Fibroblast of upper back skin (primary cell): ENCODE results near the gene ZNF266.
A peak's percentile ranks its signal among the peaks of the same experiment; 100 is the strongest.

Experiments
- DNase-seq: peaks from one replicate; pipeline ENCODE4 v3.0.0-alpha.2; 2013

ZNF266 gene

DNA sequence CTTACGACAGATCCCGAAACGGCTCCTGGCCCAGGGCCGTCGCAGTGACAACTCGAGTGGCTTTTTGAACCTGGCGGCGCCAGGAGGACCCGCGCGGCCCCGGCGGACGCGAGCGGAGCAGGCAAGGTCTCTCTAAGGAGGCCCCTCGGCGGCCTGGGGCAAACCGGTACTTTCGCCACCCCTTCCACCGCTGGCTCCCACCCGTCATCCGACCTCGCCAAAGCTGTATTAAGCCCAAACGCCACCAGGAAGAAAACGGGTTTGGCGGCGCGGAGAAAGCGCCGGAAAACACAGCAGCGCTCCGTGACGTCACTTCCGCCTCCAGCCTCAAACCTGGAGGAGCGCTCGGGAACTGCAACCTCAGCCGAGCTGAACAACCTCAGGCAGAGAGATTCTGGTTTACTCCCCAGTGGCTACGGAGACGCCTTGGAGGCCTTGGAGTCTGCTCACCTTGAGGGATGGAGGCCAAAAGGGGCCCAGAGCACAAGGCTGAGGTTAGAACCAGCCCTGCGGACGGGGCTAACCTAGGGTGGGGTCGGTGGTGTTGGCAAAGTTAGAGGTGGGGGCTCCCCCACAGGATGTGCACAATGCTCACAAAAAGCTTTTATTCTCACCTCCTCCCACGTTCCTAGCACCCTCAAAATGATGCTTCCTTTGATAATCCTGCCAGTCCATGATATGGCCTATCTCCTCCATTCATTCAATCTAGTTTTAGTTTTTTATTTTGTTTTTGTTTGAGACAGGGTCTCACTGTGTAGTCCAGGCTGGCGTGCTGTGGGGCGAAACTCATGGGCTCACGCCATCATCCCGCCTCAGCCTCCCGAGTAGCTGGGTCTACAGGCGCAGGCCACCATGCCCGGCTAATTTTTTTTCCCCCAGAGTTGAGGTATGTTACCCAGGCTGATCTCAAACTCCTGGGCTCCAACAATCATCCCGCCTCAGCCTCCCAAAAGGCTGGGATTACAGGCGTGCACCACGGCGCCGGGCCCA is at the start of gene ZNF266:
Gene ZNF266 (minus strand): TSS at position 295 of the 990 bp plus-strand sequence. CDS start 15,484 bp downstream, outside the sequence.
- peak; percentile 91 for DNase-seq

DNA sequence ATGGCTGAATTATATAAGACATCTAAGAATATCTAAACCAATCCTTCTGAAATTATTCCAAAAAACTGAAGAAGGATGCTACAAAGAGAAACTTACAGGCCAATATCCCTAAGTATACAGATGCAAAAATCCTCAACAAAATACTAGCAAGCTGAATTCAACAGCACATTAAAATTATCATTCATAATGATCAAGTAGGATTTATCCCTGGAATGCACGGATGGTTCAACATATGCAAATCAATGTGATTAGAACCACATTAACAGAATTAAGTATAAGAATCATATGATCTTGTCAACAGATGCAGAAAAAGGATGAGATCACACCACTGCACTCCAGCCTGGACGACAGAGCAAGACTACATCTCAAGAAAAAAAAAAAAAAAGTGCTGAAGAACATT is 49.8 kb upstream of the ZNF266 start:
- no peak for DNase-seq

DNA sequence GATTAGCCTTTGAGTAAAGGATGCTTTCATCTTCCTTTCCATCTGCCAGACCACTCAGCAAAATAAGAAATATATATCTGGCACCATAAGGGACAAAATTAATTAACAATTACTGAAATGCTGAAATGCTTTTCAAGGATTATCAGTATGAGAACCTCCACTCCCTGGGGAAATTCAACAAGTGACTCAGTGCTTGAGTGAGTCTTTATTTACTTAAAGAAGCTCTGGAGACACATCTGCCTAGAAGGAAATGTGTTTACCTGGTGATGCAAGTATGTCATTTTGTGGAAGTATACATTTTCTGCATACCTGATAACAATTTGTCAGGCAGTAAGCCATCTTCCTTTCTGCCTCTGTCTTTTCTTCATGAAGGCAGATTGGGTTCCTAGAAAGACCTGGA is 39.6 kb upstream of the ZNF266 start:
- no peak for DNase-seq

DNA sequence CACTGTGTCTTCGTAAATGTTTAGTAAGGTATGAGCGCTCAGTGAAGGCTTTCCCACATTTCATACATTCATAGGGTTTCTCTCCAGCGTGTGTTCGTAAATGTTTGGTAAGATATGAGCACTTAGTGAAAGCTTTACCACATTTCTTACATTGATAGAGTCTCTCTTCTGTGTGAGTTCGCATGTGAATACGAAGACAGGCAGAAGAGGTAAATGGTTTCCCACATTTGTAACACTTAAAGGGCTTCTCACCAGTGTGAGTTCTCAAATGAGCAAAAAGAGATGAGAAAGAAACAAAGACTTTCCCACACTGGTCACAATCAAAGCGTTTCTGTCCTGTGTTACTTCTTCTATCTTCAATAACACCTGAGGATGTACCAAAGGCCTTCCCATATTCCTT is 31.8 kb upstream of the ZNF266 start:
- DNase-seq: no peak

DNA sequence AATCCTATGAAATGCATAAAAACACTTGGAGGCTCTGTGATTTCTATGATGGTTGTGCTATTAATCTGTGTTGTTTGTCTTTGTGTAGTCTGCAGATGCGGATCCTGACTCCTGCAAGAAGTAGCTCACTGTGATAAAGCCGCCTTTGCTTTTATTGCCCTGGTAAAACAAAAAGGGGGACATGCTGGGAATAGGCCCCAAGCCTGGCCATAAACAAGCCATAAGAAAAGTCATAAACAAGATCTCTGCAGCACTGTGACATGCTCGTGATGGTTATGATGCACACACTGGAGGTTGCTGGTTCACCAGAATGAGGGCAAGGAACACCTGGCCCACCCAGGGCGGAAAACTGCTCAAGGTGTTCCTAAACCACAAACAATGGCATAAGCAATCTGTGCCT is 26.6 kb upstream of the ZNF266 start:
- DNase-seq: no peak

DNA sequence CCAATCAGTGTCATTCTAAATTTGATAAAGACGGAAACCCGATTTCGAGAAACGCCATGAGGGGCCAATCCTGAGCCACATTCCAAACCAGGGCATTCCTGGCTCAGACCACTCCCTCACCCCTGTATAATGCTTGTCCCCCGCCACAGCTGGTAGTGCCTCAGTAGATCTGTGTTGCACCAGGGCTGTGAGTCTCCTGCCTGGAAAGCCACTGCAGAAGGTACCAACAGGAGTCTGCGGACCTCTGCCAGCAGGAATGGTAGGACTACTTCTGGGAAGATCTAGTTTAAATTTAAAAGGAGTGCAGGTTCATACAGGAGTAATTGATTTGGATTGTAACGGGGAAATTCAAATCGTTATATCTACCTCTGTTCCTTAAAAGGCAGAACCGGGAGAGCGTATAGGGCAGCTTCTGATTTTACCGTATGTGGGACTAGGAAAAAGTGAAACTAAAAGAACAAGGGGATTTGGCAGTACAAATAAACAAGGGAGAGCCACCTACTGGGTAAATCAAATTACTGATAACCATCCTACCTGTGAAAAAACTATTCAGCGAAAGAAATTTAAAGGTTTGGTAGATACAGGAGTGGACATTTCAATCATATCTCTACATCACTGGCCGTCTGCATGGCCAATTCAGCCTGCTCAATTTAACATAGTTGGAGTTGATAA is 20.8 kb upstream of the ZNF266 start:
- no peak for DNase-seq

DNA sequence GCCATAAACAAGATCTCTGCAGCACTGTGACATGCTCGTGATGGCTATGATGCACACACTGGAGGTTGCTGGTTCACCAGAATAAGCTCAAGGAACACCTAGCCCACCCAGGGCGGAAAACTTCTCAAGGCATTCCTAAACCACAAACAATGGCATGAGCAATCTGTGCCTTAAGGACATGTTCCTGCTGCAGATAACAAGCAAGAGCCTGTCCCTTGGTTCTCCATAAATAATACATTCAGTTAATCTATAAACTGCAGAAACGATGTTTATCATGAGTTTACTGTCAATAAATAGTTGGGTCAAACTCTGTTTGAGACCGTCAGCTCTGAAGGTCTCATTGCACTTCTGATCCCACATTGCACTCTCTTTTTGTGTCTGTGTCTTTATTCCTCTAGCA is 18.6 kb upstream of the ZNF266 start:
- DNase-seq: no peak

DNA sequence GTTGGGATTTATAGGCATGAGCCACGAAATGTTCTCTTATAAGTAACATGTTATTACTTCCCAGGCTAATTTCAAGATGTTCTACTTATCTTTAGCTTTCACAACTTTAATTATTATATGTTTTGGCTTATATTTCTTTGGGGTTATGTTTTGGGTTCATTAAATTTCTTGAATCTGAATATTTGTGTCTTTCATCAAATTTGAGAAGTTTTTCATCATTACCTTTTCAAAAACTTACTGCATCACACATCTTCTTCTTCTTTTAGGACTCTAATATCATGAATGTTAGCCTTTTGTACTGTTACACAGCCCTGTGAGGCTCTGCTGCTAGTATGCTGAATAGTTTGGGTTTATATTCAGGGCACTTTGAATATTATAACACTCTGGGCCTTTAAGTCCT is 9.7 kb upstream of the ZNF266 start:
- DNase-seq: no peak

DNA sequence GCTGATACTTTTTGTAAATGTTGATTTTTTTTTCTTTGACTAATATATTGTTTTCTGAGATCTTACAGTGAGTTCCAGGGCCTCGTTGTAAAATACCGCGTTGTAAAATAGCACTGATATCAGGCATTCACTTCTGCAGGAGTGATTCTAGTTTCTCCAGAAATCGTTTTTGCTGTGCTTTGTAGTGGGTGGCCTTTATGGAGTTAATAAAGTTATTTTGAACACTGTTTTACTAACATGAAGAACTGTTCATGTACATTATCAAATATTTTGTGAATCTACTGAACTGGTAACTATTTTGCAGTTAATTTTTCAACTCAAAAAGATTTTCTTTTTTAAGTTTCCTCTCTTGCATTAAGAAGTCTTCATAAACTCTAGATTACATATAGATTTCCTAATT is 985 bp upstream of the ZNF266 start:
- DNase-seq: no peak

DNA sequence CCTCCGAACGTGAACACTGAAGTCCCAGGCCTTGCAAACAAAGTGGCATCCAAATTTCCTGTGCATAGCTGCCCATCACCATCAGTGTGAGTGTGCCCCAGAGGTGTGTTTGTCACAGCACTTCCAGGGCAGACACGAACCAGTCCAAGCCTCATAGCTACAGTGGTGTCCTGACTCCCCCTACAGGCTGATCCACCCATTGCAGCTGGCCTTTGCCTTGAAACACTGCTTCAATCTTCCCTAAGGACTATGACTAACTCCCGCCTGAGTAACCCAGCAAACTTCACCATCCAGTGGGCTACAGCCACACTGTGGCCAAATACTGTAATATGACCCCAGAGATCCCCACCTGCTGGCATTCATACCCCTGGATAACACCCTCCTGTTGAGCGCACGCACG is 3.9 kb downstream of the ZNF266 start:
- peak; percentile 3 for DNase-seq

DNA sequence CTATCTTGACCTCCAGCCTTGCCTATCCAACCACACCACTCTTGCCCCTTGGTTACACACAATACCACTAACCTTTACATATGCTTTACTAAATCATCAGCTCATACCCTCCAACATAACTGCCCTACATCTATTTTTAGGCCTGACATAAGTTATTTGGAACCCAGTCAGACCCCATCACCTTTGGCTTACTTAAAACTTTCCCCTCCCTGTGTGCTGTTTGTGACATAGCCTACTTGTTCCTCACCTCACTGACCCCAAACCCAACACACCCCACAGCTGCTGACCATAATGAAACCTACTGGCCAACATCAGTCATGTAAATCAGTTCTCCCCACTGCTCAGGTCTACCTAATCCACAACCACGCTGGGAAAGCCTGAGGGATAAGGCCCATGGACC is 4.9 kb downstream of the ZNF266 start:
- no peak for DNase-seq

DNA sequence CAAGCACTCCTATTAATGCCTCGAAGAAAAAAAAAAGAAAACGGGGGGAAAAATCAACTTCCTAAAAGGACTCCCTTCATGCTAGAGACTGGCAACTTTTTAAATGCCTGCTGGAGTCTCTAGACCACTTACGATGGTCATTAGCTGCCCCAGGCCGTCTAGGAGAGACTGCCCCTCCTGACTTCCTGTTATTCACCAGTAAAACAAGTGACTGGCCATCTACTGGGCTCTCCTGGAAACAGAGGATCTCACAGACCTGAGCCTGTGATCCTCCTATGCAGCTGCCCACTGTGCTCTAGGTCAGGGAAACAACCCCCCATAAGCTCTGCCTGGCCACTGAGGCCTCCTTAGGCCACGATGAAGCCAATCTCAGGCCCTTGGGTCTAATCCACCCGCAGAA is 7.4 kb downstream of the ZNF266 start:
- DNase-seq: no peak

DNA sequence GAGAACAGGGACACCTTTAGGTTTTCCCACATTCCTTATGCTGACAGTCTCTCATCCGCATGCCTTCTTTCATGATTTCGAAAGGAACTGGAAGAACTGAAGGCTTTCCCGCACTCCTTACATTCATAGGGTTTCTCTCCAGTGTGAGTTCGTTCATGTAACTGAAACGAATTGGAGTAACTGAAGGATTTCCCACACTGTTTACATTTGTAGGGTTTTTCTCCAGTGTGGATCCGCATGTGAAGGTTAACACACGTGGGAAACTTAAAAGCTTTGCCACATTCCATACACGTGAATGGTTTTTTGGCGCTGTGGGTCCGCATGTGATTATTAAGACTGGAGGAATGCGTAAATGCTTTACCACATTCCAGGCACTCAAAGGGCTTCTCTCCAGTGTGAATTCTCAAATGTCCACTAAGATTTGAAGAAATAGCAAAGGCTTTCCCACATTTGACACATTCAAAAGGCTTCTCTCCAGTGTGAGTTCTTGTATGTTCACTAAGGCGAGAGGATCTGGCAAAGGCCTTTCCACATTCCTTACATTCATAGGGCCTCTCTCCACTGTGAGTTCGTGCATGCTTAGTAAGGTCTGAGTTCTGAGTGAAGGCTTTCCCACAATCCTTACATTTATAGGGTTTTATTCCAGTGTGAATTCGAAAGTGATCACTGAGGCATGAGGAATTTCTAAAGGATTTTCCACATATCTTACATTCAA is 22.0 kb downstream of the ZNF266 start:
- DNase-seq: no peak

DNA sequence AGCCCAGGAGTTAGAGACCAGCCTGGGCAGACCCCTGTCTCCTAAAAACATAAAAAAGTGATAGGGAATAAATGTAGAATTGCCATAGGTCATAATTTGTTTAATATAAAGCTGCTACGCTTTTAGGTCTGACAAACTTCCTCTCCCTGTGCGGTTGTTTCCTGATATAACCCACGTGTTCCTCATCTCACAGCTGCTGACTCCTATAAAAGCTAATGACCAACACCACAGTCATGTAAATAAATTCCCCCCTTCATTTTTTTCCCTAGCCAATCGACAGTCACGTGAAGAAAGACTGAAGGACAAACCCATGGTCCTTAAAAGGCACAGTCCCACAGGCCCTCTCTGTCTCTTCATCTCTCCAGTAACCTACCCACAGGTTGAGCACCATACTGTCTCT is 27.5 kb downstream of the ZNF266 start:
- no peak for DNase-seq

DNA sequence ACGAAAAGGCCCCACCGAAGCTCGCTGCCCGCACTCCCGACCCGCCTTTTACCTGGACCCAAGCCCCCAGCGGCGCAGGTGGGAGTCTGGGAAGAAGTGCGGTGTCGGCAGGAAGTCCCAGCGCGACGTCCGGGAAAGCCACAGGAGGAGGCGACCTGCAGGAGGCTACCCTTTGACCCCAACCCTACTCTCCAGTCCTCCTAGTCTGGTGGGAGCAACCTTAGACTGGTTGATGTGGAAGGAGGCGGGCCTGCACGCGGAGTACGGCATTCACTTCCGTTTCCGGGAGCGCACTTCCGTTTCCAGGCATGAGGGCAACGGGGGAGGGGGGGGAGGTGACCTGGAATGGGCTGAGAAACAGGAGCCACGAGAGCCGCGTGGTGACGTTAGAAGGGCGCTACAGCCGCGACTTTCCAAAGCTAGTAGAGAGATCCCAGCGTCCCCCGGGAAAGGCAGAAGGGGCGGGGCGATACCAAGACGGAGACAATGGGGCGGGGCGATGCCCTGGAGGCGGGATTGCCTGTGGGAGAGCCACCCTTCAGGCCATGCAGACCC is 28.5 kb downstream of the ZNF266 start:
- DNase-seq: peak; percentile 85

DNA sequence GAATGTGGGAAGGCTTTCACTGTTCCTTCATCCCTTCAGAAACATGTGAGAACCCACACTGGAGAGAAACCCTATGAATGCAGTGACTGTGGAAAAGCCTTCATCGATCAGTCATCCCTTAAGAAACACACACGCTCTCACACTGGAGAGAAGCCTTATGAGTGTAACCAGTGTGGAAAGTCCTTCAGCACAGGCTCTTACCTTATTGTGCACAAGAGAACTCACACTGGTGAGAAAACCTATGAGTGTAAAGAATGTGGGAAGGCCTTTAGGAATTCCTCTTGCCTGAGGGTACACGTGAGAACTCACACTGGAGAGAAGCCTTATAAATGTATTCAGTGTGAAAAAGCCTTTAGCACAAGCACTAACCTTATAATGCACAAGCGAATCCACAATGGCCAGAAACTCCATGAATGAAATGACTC is 54.0 kb downstream of the ZNF266 start:
- DNase-seq: no peak

DNA sequence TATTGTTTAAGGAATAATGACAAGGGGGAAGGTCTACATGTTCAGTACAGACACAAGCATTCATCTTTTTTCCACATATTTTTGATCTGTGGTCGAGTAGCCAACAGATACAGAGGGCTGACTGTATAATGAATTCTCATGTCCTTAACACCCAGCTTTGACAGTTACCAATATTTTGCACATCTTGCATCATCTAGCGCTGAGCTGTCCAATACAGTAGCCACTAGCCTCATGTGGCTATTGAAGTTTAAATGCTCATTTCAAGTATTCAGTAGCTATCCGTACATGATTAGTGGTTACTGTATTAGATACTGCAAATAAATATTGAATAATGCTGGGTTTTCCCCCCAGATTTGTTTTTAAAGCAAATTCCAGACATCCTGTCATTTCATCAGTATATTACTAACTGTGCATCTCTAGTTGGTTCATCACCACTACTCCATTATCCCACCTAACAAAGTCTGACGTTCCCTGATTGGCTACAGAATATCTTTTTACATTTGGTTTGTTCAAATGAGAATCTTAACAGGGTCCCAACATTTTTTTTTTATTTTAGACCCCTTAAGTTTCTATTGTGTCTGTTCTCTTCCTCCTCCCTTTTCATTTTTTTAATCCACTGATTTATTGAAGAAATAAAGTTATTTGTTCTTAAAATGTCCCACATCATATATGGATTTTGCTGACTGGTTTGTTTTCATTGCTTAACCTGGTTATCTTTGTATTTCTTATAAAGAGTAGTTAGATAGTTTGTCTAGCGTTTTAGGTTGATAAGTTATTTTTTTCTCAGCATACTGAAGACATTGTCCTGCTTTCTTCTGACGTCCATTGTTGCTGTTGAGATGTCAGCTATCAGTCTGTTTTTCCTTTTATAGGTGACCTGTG is 64.4 kb downstream of the ZNF266 start:
- no peak for DNase-seq

DNA sequence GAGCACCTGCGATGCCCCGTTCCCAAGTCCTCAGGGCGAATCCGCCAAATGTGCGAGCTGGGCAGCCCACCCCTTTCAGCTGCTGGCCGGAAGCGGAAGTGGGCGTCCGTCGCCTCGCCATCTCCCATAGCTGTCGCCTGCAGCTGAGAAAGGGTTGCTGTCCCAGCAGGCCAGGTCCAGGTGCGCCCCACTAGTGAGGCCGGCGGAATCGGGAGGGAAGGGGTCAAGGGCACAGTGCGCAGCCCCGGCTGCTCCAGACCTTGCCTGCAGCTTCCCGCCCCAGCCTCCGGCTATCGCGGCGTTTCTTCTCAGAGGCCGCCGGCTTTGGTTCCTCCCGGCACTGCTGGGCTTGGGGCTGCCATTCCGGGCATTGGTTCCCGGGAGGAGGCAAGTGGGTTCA is 72.5 kb downstream of the ZNF266 start, which contains the start of gene ZNF177:
Gene ZNF177 (plus strand): TSS at position 109 of the 400 bp plus-strand sequence. CDS start 15,299 bp downstream, outside the sequence.
- DNase-seq: peak; percentile 2
